CD4-positive, alpha-beta T cell (primary cell): Measurements from ENCODE around the gene HOXB8. TPM values are rescaled to one million over a fixed set of nuclear protein-coding genes. Genes with fewer than 3 reads are reported as not detected.

Source experiments
- ATAC-seq: fragments of 200-7000 bp; cut with Tn5 transposase; one replicate; pipeline ENCODE4 v1.10.0; 2022; ENCODE audit warnings: mild to moderate bottlenecking; ENCODE audit not compliant: poor library complexity
- CTCF ChIA-PET: fragments of 350-600 bp; sonication (Branson Sonifier 250); formaldehyde crosslinking; loops from one replicate; lab custom pipeline; 2021; ENCODE audit warnings: antibody characterized with exemption, inconsistent platforms; lab: Charles Lee
- POLR2A ChIA-PET: fragments of 350-600 bp; sonication (Branson Sonifier 250); formaldehyde crosslinking; loops from one replicate; lab custom pipeline; 2021; ENCODE audit warnings: antibody characterized with exemption, inconsistent platforms; lab: Charles Lee
- DNase-seq, 14 experiments: peaks; one replicate each; pipeline ENCODE4 v3.0.0-alpha.2; 2013 to 2020; ENCODE audit warnings: mixed read lengths in 2 of 14
- H3K27ac ChIP-seq, 2 donors: one replicate each; pipeline versions ENCODE4 v1.5.1 to v1.7.0; 2013; ENCODE audit warnings: low read length in 2 of 2, low read depth in 1 of 2, mild to moderate bottlenecking in 1 of 2
- H3K27me3 ChIP-seq, 2 experiments: 1 replicate in 1 of 2; 2 replicates in 1 of 2; pipeline versions ENCODE4 v1.6.1 to v1.7.0; 2013; ENCODE audit warnings: low read length in 2 of 2, control low read depth in 1 of 2, mild to moderate bottlenecking in 1 of 2, moderate library complexity in 1 of 2; ENCODE audit not compliant: insufficient read depth in 2 of 2, control insufficient read depth in 1 of 2
- H3K36me3 ChIP-seq: one replicate; pipeline ENCODE4 v1.6.1; 2013; ENCODE audit warnings: low read length, control low read depth; ENCODE audit not compliant: insufficient read depth
- H3K4me1 ChIP-seq: one replicate; pipeline ENCODE4 v1.6.1; 2013; ENCODE audit warnings: low read length, control low read depth; ENCODE audit not compliant: insufficient read depth
- H3K4me3 ChIP-seq: one replicate; pipeline ENCODE4 v1.5.1; 2013; ENCODE audit warnings: mild to moderate bottlenecking, low read length, moderate library complexity
- H3K9me3 ChIP-seq, 2 experiments: 1 replicate in 1 of 2; 2 replicates in 1 of 2; pipeline versions ENCODE4 v1.6.1 to v1.7.0; 2013; ENCODE audit warnings: low read length in 2 of 2, mild to moderate bottlenecking in 2 of 2, control low read depth in 1 of 2, moderate library complexity in 1 of 2; ENCODE audit not compliant: control insufficient read depth in 1 of 2, insufficient read depth in 1 of 2
- H3K27ac Mint-ChIP-seq: one replicate; pipeline ENCODE4 v1.8.0; 2020; ENCODE audit warnings: mixed read lengths
- H3K27me3 Mint-ChIP-seq: one replicate; pipeline ENCODE4 v1.8.0; 2021; ENCODE audit warnings: mixed read lengths
- H3K36me3 Mint-ChIP-seq: one replicate; pipeline ENCODE4 v1.8.0; 2021; ENCODE audit warnings: low read depth, mixed read lengths
- H3K4me1 Mint-ChIP-seq: one replicate; pipeline ENCODE4 v1.8.0; 2021; ENCODE audit warnings: low read depth, mixed read lengths
- H3K4me3 Mint-ChIP-seq: one replicate; pipeline ENCODE4 v1.8.0; 2020; ENCODE audit warnings: mild to moderate bottlenecking, mixed read lengths
- H3K9me3 Mint-ChIP-seq: one replicate; pipeline ENCODE4 v1.8.0; 2020; ENCODE audit warnings: mixed read lengths
- intact Hi-C, 2 experiments: fragments of 100-400 bp; cut with DNase I in 1 of 2; cut with micrococcal nuclease in 1 of 2; formaldehyde crosslinking; loops; one replicate each; pipeline versions ENCODE4 v1.15.1 to v1.9.0; 2023 to 2025; cut with DNase I, micrococcal nuclease
- total RNA-seq, 174 experiments: library from RNA in 2 of 174; stranded (reverse) in 2 of 174; gene quantifications; one replicate each; pipeline ENCODE4 v1.2.3 and lab custom pipeline; 2021 to 2026
- TF ChIP-seq, protein P1 (sequence below): fragments of 200-600 bp; IDR thresholded peaks from one replicate; pipeline ENCODE4 v1.8.0; 2022; ENCODE audit warnings: antibody characterized with exemption, mild to moderate bottlenecking

The HOXB8 gene
- total RNA-seq, 2 experiments from 2014 or later, result not detected

GRCh38 chr17:48649741-48650140 lies 34.6 kb upstream of the HOXB8 start:
- peaks cover 13% of the 10 kb centered on the region for H3K4me1 Mint-ChIP-seq
- TF ChIP-seq, protein P1, sequence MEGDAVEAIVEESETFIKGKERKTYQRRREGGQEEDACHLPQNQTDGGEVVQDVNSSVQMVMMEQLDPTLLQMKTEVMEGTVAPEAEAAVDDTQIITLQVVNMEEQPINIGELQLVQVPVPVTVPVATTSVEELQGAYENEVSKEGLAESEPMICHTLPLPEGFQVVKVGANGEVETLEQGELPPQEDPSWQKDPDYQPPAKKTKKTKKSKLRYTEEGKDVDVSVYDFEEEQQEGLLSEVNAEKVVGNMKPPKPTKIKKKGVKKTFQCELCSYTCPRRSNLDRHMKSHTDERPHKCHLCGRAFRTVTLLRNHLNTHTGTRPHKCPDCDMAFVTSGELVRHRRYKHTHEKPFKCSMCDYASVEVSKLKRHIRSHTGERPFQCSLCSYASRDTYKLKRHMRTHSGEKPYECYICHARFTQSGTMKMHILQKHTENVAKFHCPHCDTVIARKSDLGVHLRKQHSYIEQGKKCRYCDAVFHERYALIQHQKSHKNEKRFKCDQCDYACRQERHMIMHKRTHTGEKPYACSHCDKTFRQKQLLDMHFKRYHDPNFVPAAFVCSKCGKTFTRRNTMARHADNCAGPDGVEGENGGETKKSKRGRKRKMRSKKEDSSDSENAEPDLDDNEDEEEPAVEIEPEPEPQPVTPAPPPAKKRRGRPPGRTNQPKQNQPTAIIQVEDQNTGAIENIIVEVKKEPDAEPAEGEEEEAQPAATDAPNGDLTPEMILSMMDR, result no peak
- peaks cover 67% of the 10 kb centered on the region for H3K27me3 Mint-ChIP-seq
- H3K4me1 ChIP-seq, result peaks cover 22% of the 10 kb centered on the region
- H3K9me3 Mint-ChIP-seq, result no peaks in the 10 kb centered on the region
- POLR2A ChIA-PET, result no interaction called here
- CTCF ChIA-PET, result interaction anchor here (0.7 to 1.3 kb wide), 3 partner anchors 13 to 497 kb away, joined by 3 to 4 read pairs (median 4); no protein-coding TSS in a partner anchor
- H3K27ac Mint-ChIP-seq, result no peak overlapping the region
- H3K4me3 Mint-ChIP-seq, result no peak overlapping the region
- intact Hi-C loops, result no loop called here
- H3K36me3 ChIP-seq, result no peaks in the 10 kb centered on the region
- H3K9me3 ChIP-seq, result peaks cover 0 to 5% of the 10 kb centered on the region in 2 experiments
- no peaks in the 10 kb centered on the region for H3K36me3 Mint-ChIP-seq
- H3K27ac ChIP-seq, result no peak overlapping the region
- no peak for ATAC-seq
- peaks cover 24 to 34% of the 10 kb centered on the region in 2 experiments for H3K27me3 ChIP-seq
- H3K4me3 ChIP-seq, result no peak overlapping the region
- DNase-seq, result no peak

DNA sequence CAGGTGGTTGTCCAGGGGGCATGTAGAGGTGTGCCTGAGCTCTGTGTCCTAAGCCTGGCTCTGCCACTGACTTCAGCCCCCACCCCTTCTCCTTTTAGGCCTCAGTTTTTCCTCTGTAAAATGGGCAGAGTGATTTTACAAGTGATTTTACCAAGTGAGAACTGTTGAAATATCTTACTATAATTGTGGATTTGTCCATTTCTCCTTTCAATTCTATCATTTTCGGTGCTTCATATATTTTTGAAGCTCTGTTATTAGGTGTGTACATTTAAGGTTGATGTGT lies 32.8 kb upstream of the HOXB8 start:
- H3K27ac Mint-ChIP-seq, result no peak overlapping the region
- Histone ChIP-seq H3K4me3 (peak overlapping the region; percentile 65), H3K27me3 (peaks cover 41 to 52% of the 10 kb centered on the region in 2 experiments)

DNA sequence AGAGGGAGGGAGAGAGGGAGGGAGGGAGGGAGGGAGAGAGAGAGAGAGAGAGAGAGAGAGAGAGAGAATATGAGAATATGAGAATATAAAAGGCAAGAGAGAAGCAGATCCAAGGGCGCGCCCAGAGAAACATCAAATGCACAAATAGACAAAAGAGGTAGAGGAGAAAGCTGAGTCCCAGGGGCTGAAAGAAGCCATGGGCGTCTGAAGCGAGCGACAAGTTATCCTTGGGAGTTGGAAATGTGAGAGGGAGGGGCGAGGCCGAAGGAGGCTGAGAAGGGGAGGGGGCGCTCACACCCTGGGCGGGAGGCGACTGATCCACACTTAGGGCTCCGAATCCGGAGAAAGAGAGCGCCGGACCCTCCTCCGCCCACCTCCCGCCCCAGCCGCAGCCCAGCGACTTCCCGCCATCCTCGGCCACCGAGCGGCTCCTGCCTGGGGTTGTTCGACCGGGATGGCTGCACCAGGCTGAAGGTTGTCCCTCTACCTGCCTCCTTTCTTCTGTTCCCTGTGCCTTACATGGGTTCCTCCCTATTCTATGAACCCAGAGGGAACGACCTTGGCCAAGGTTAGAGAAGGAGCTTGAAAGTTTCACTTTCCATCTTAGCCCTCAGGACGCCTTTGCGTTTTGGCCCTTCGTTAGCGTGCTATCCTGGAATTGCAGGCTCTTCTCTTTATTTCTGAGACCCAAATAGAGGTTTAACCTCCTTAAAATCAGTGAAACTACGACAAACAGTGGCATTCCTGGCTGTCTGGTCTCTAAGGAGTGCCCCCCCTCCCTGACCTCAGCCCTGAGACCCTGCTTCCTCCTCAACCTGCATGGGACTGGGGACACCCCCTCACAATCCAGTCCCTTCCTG lies 32.2 kb upstream of the HOXB8 start:
- Histone ChIP-seq H3K4me1 (peaks cover 27% of the 10 kb centered on the region), H3K27me3 (peaks cover 46 to 58% of the 10 kb centered on the region in 2 experiments), H3K36me3 (no peaks in the 10 kb centered on the region), H3K9me3 (peaks cover 0 to 8% of the 10 kb centered on the region in 2 experiments), H3K27ac (no peak overlapping the region), H3K4me3 (peak overlapping the region; percentile 65)
- ChIA-PET POLR2A (no interaction called here), CTCF (interaction anchor here (1.0 to 1.5 kb wide), 3 partner anchors 11 to 374 kb away, joined by 3 to 5 read pairs (median 3); no protein-coding TSS in a partner anchor)
- intact Hi-C loops, result no loop called here
- no peak overlapping the region for H3K27ac Mint-ChIP-seq
- DNase-seq (peak in 1 of 14 experiments; percentile 16), ATAC-seq (peak; percentile 39)
- TF ChIP-seq, protein P1, result no peak
- H3K9me3 Mint-ChIP-seq, result no peaks in the 10 kb centered on the region
- no peaks in the 10 kb centered on the region for H3K36me3 Mint-ChIP-seq
- H3K4me3 Mint-ChIP-seq, result peak overlapping the region; percentile 79
- peaks cover 81% of the 10 kb centered on the region for H3K27me3 Mint-ChIP-seq
- H3K4me1 Mint-ChIP-seq, result peaks cover 13% of the 10 kb centered on the region

More for the DNA sequence above, 32.8 kb upstream of the HOXB8 start:
- peaks cover 80% of the 10 kb centered on the region for H3K27me3 Mint-ChIP-seq
- peaks cover 13% of the 10 kb centered on the region for H3K4me1 Mint-ChIP-seq
- peaks cover 22% of the 10 kb centered on the region for H3K4me1 ChIP-seq
- TF ChIP-seq, protein P1, result no peak
- H3K36me3 Mint-ChIP-seq, result no peaks in the 10 kb centered on the region
- H3K4me3 Mint-ChIP-seq, result peak overlapping the region; percentile 78
- no peak for DNase-seq
- peaks cover 0 to 5% of the 10 kb centered on the region in 2 experiments for H3K9me3 ChIP-seq
- no peak overlapping the region for H3K27ac ChIP-seq
- CTCF ChIA-PET, result interaction anchor here (1.0 to 1.5 kb wide), 3 partner anchors 11 to 375 kb away, joined by 3 to 5 read pairs (median 3); no protein-coding TSS in a partner anchor
- POLR2A ChIA-PET, result no interaction called here
- intact Hi-C loops, result no loop called here
- no peaks in the 10 kb centered on the region for H3K9me3 Mint-ChIP-seq
- H3K36me3 ChIP-seq, result no peaks in the 10 kb centered on the region
- ATAC-seq, result no peak
